DOHH2 (cell line): ENCODE results near the gene PFDN2.

Source experiments
- H3F3A ChIP-seq: fragments of 200-600 bp; sonication (generic), shearing (Covaris generic); 2 replicates; pipeline ENCODE4 v1.6.0; 2016; ENCODE audit warnings: antibody characterized with exemption, mild to moderate bottlenecking; ENCODE audit not compliant: control insufficient read depth, insufficient read depth
- H3K27ac ChIP-seq: fragments of 200-600 bp; sonication (generic); 2 replicates; pipeline ENCODE4 v1.5.1; 2014; ENCODE audit warnings: low read depth, mild to moderate bottlenecking, low read length, moderate library complexity
- H3K27me3 ChIP-seq: fragments of 200-600 bp; sonication (generic); 2 replicates; pipeline ENCODE4 v1.6.1; 2014; ENCODE audit warnings: mild to moderate bottlenecking, low read length, mixed read lengths; ENCODE audit not compliant: control insufficient read depth
- H3K36me3 ChIP-seq: fragments of 200-600 bp; sonication (generic); 2 replicates; pipeline ENCODE4 v1.6.1; 2014; ENCODE audit warnings: mild to moderate bottlenecking, low read length, moderate library complexity, mixed read lengths; ENCODE audit not compliant: control insufficient read depth
- H3K4me1 ChIP-seq: fragments of 200-600 bp; sonication (generic); 2 replicates; pipeline ENCODE4 v1.6.1; 2014; ENCODE audit warnings: mild to moderate bottlenecking, low read length, mixed read lengths; ENCODE audit not compliant: control insufficient read depth
- H3K4me2 ChIP-seq: fragments of 200-600 bp; sonication (generic); 2 replicates; pipeline ENCODE4 v1.6.0; 2014; ENCODE audit warnings: mild to moderate bottlenecking, low read length, moderate library complexity
- H3K4me3 ChIP-seq: fragments of 200-600 bp; sonication (generic); 2 replicates; pipeline ENCODE4 v1.5.1; 2014; ENCODE audit warnings: mild to moderate bottlenecking, low read length, mixed read lengths
- H3K79me2 ChIP-seq: fragments of 200-600 bp; sonication (generic); 2 replicates; pipeline ENCODE4 v1.6.1; 2014; ENCODE audit warnings: mild to moderate bottlenecking, low read length, mixed read lengths; ENCODE audit not compliant: control insufficient read depth
- H3K9me2 ChIP-seq: fragments of 200-600 bp; sonication (generic); replicated peaks from 2 replicates; pipeline ENCODE4 v1.6.1; 2014; ENCODE audit warnings: mild to moderate bottlenecking, low read length, mixed read lengths; ENCODE audit not compliant: control insufficient read depth
- H3K9me3 ChIP-seq: fragments of 200-600 bp; sonication (generic); 2 replicates; pipeline ENCODE4 v1.6.1; 2014; ENCODE audit warnings: antibody characterized with exemption, low read length, mixed read lengths; ENCODE audit not compliant: control insufficient read depth, insufficient read depth
- H4K20me1 ChIP-seq: fragments of 200-600 bp; sonication (generic); 2 replicates; pipeline ENCODE4 v1.6.0; 2014; ENCODE audit warnings: low read depth, mild to moderate bottlenecking, antibody characterized with exemption, low read length, moderate library complexity; ENCODE audit not compliant: control insufficient read depth, insufficient read depth
- CTCF ChIP-seq: fragments of 200-600 bp; sonication (generic); IDR thresholded peaks from one replicate; pipeline ENCODE4 v1.5.1; 2014; ENCODE audit warnings: antibody characterized with exemption, mild to moderate bottlenecking, low read depth, low read length; ENCODE audit not compliant: poor library complexity, severe bottlenecking
- EZH2phosphoT487 ChIP-seq: fragments of 200-600 bp; sonication (generic); IDR thresholded peaks from 2 replicates; pipeline ENCODE4 v1.6.1; 2017; ENCODE audit warnings: borderline replicate concordance, mild to moderate bottlenecking, antibody characterized with exemption, low read length, moderate library complexity, mixed read lengths

The PFDN2 gene

GRCh38 chr1:161074676-161075368 lies 43.0 kb downstream of the PFDN2 start:
- H3K79me2 ChIP-seq = no peaks in the 10 kb centered on the region
- H3K4me2 ChIP-seq = no peak overlapping the region
- no peak overlapping the region for H3K4me3 ChIP-seq
- peaks cover 14% of the 10 kb centered on the region for H3K4me1 ChIP-seq
- no peak overlapping the region for H3K27ac ChIP-seq
- no peaks in the 10 kb centered on the region for H3K9me2 ChIP-seq
- H4K20me1 ChIP-seq = no peaks in the 10 kb centered on the region
- no peaks in the 10 kb centered on the region for H3K9me3 ChIP-seq
- no peaks in the 10 kb centered on the region for H3K36me3 ChIP-seq
- H3K27me3 ChIP-seq = no peaks in the 10 kb centered on the region
- 0 out of 2 replicates have a peak, but pooled peaks cover 2% of the 10 kb centered on the region for H3F3A ChIP-seq
- TF ChIP-seq CTCF = no peak
- no peak for TF ChIP-seq EZH2phosphoT487

GRCh38 chr1:161073474-161074121 lies 44.2 kb downstream of the PFDN2 start:
- Histone ChIP-seq H3K27ac (no peak overlapping the region), H3K4me3 (no peak overlapping the region), H3K79me2 (peaks cover 11% of the 10 kb centered on the region), H4K20me1 (no peaks in the 10 kb centered on the region), H3K9me3 (no peaks in the 10 kb centered on the region), H3K27me3 (no peaks in the 10 kb centered on the region), H3K4me2 (no peak overlapping the region), H3K4me1 (peaks cover 17% of the 10 kb centered on the region), H3K36me3 (peaks cover 10% of the 10 kb centered on the region), H3K9me2 (no peaks in the 10 kb centered on the region), H3F3A (peaks cover 2% of the 10 kb centered on the region; the same call in 1 of the 2 replicates)
- TF ChIP-seq EZH2phosphoT487 = no peak
- TF ChIP-seq CTCF = no peak

- no peak overlapping the region for H3K4me2 ChIP-seq
- H4K20me1 ChIP-seq = peaks cover 1% of the 10 kb centered on the region; the same call in 1 of the 2 replicates
- no peaks in the 10 kb centered on the region for H3K9me3 ChIP-seq
- peaks cover 24% of the 10 kb centered on the region for H3K4me1 ChIP-seq
- peaks cover 18% of the 10 kb centered on the region for H3K79me2 ChIP-seq
- peaks cover 2% of the 10 kb centered on the region; the same call in 1 of the 2 replicates for H3F3A ChIP-seq
- H3K36me3 ChIP-seq = peaks cover 13% of the 10 kb centered on the region
- H3K27ac ChIP-seq = no peak overlapping the region
- no peak overlapping the region for H3K4me3 ChIP-seq
- H3K9me2 ChIP-seq = no peaks in the 10 kb centered on the region
- no peaks in the 10 kb centered on the region for H3K27me3 ChIP-seq
- TF ChIP-seq EZH2phosphoT487 (no peak), CTCF (no peak)
These were observed 44.9 kb downstream of the PFDN2 start for GRCh38 chr1:161072751-161073449.
